ENCODE data around the gene SKP2.

- TF ChIP-seq EZH2 (IDR thresholded peaks at IDR 0.05; ENCODE audit: insufficient read depth, low read length) (no peak), CTCF (IDR thresholded peaks at IDR 0.05; ENCODE audit: insufficient read depth, low read depth, low read length) (no peak)
These were observed 700 bp downstream of the SKP2 start for GRCh38 chr5:36152324-36153297.

Measured in astrocyte (in vitro differentiated cells and primary cell).